IPS-20b (cell line): ENCODE measurements around the gene CLASP1.
"Not testable (repeated sequence)": the region's sequence is repeated elsewhere in the genome, so short reads cannot be mapped to it uniquely, and the experiment has no call there.

ENCODE experiments used
- H3K27ac ChIP-seq: one replicate; pipeline ENCODE4 v1.5.1; 2013; ENCODE audit warnings: low read length
- H3K27me3 ChIP-seq: 2 replicates; pipeline ENCODE4 v1.6.1; 2013; ENCODE audit warnings: mild to moderate bottlenecking, low read length, inconsistent platforms; ENCODE audit not compliant: insufficient read depth
- H3K36me3 ChIP-seq: 2 replicates; pipeline ENCODE4 v1.6.1; 2013; ENCODE audit warnings: low read depth, mild to moderate bottlenecking, inconsistent platforms, low read length, moderate library complexity; ENCODE audit not compliant: insufficient read depth
- H3K4me1 ChIP-seq: 2 replicates; pipeline ENCODE4 v1.6.1; 2013; ENCODE audit warnings: mild to moderate bottlenecking, control low read depth, inconsistent platforms, low read length, moderate library complexity; ENCODE audit not compliant: insufficient read depth
- H3K4me3 ChIP-seq: 2 replicates; pipeline ENCODE4 v1.5.1; 2013; ENCODE audit warnings: mild to moderate bottlenecking, low read length, inconsistent platforms
- H3K9ac ChIP-seq: 2 replicates; pipeline ENCODE4 v1.6.1; 2013; ENCODE audit warnings: low read depth, mild to moderate bottlenecking, inconsistent platforms, low read length, moderate library complexity
- H3K9me3 ChIP-seq: 2 replicates; pipeline ENCODE4 v1.6.1; 2013; ENCODE audit warnings: mild to moderate bottlenecking, low read depth, low read length, inconsistent platforms; ENCODE audit not compliant: insufficient read depth

The CLASP1 gene

DNA sequence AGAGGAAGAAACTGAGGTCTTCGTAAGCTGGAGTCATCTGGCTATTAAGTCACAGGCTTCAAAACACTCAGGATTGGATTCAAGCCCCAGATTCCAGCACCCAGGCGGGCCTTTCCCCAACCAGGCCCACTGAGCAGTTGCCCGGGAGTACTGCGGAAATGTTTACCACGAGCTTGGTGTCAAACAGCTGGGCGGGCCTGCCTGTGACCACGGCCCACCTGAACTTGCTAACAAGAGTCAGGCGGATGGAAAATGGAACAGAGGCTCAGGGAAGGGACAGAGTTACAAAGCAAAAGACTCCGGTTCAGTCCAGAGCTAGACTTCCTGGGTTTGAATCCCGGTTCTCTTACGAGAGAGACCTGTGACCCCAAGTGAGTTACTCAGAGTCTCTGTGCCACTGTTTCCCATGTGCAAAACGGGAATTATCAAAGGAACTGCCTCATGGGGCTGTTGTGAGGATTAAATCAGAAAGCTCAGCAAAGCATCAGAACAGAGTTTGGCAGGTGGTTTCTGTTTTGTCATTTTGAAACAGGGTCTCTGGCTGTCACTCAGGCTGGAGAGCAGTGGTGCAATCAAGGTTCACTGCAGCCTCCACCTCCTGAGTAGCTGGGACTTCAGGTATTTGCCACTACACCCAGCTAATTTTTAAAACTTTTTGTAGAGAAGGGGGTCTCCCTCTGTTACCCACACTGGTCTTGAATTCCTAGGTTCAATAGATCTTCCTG, 315.3 kb downstream of the CLASP1 start:
- H3K4me3 ChIP-seq, result no peak overlapping the region
- H3K9me3 ChIP-seq, result no peaks in the 10 kb centered on the region
- peaks cover 13% of the 10 kb centered on the region for H3K4me1 ChIP-seq
- no peak overlapping the region for H3K9ac ChIP-seq
- H3K27ac ChIP-seq, result no peak overlapping the region
- no peaks in the 10 kb centered on the region; the same call in 1 of the 2 replicates for H3K36me3 ChIP-seq
- no peaks in the 10 kb centered on the region for H3K27me3 ChIP-seq

- H3K27ac ChIP-seq, result no peak overlapping the region
- H3K4me3 ChIP-seq, result no peak overlapping the region
- no peak overlapping the region for H3K9ac ChIP-seq
- peaks cover 13% of the 10 kb centered on the region for H3K4me1 ChIP-seq
- no peaks in the 10 kb centered on the region for H3K9me3 ChIP-seq
- no peaks in the 10 kb centered on the region for H3K27me3 ChIP-seq
- no peaks in the 10 kb centered on the region for H3K36me3 ChIP-seq
These were observed 316.0 kb downstream of the CLASP1 start for GRCh38 chr2:121333231-121333630.

DNA sequence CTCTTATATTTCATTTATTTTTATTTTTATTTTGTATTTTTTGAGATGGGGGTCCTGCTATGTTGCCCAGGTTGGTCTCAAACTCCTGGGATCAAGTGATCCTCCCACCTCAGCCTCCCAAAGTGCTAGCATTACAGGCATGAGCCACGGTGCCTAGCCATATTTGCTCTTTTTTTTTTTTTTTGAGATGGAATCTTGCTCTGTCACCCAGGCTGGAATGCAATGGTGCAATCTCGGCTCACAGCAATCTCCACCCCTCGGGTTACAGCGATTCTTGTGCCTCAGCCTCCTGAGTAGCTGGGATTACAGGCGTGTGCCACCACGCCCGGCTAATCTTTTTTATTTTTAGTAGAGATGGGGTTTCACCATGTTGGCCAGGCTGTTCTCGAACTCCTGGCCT, 317.9 kb downstream of the CLASP1 start:
- not testable (repeated sequence) for H3K4me3 ChIP-seq, H3K9ac ChIP-seq, H3K27ac ChIP-seq, H3K36me3 ChIP-seq, H3K27me3 ChIP-seq, H3K4me1 ChIP-seq, H3K9me3 ChIP-seq

GRCh38 chr2:121330921-121331320, 318.3 kb downstream of the CLASP1 start:
- no peaks in the 10 kb centered on the region for H3K9me3 ChIP-seq
- no peak overlapping the region for H3K9ac ChIP-seq
- H3K27ac ChIP-seq, result no peak overlapping the region

GRCh38 chr2:121329786-121330185, 319.5 kb downstream of the CLASP1 start:
- H3K27ac ChIP-seq, result no peak overlapping the region
- H3K9me3 ChIP-seq, result no peaks in the 10 kb centered on the region
- no peaks in the 10 kb centered on the region for H3K36me3 ChIP-seq
- no peaks in the 10 kb centered on the region for H3K4me1 ChIP-seq
- no peak overlapping the region for H3K4me3 ChIP-seq
- no peaks in the 10 kb centered on the region for H3K27me3 ChIP-seq
- H3K9ac ChIP-seq, result no peak overlapping the region

More at GRCh38 chr2:121330921-121331320, 318.3 kb downstream of the CLASP1 start:
- Histone ChIP-seq H3K36me3 (no peaks in the 10 kb centered on the region), H3K4me1 (peaks cover 5% of the 10 kb centered on the region; the same call in 1 of the 2 replicates), H3K27me3 (no peaks in the 10 kb centered on the region), H3K4me3 (no peak overlapping the region)

- Histone ChIP-seq H3K27ac (no peak overlapping the region), H3K9ac (no peak overlapping the region), H3K4me1 (no peaks in the 10 kb centered on the region), H3K27me3 (no peaks in the 10 kb centered on the region), H3K36me3 (no peaks in the 10 kb centered on the region), H3K4me3 (no peak overlapping the region), H3K9me3 (no peaks in the 10 kb centered on the region)
These were observed 322.6 kb downstream of the CLASP1 start for GRCh38 chr2:121326628-121327027.

GRCh38 chr2:121324601-121325000, 324.7 kb downstream of the CLASP1 start:
- no peak overlapping the region for H3K4me3 ChIP-seq
- no peak overlapping the region for H3K9ac ChIP-seq
- H3K27ac ChIP-seq, result no peak overlapping the region
- no peaks in the 10 kb centered on the region for H3K9me3 ChIP-seq
- H3K4me1 ChIP-seq, result no peaks in the 10 kb centered on the region
- H3K27me3 ChIP-seq, result no peaks in the 10 kb centered on the region
- H3K36me3 ChIP-seq, result no peaks in the 10 kb centered on the region

DNA sequence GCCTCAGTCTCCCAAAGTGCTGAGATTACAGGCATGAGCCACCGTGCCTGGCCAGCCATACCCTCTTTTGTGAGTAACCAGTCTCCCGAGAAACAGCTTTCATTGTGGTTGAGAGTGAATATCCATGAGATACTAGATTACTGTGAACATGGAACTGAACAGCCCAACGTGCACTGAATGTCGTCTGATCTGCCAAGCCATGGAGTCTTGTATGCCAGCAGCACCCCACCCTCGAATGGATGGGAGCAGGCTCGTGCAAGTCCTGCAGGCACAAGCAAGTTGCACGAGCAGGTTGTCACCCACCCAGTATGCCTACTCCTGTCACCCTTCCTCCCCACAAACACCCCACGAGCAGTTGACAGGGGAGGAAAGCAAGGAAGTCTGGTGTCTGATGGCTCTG, 327.8 kb downstream of the CLASP1 start:
- Histone ChIP-seq H3K4me3 (no peak overlapping the region), H3K9me3 (no peaks in the 10 kb centered on the region), H3K36me3 (no peaks in the 10 kb centered on the region), H3K27ac (no peak overlapping the region), H3K27me3 (no peaks in the 10 kb centered on the region), H3K4me1 (no peaks in the 10 kb centered on the region), H3K9ac (no peak overlapping the region)

DNA sequence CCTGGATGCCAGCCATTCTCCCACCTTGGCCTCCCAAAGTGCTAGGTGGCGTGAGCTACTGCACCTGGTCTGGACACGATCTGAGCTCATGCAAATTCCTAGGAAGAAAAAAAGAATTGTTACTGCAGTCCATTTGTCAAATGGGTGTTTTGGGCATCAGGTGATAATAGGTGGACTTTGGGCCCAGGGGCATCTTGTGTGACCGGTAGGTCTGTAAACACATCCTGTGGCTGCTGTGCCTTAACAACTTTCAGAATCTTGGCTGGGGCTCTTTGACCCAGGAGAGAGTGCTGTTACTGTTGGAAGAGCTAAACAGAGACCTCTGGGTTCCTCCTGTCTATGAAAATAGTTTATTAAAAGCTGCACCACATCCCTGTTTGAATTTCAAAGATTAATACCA, 329.3 kb downstream of the CLASP1 start:
- no peaks in the 10 kb centered on the region for H3K9me3 ChIP-seq
- no peak overlapping the region for H3K4me3 ChIP-seq
- H3K9ac ChIP-seq, result no peak overlapping the region
- no peaks in the 10 kb centered on the region for H3K27me3 ChIP-seq
- H3K4me1 ChIP-seq, result no peaks in the 10 kb centered on the region
- no peak overlapping the region for H3K27ac ChIP-seq
- H3K36me3 ChIP-seq, result no peaks in the 10 kb centered on the region

- H3K4me3 ChIP-seq, result no peak overlapping the region
- H3K9me3 ChIP-seq, result no peaks in the 10 kb centered on the region
- no peak overlapping the region for H3K9ac ChIP-seq
- no peaks in the 10 kb centered on the region for H3K36me3 ChIP-seq
- H3K4me1 ChIP-seq, result no peaks in the 10 kb centered on the region
- no peaks in the 10 kb centered on the region for H3K27me3 ChIP-seq
- H3K27ac ChIP-seq, result no peak overlapping the region
These were observed 332.3 kb downstream of the CLASP1 start for GRCh38 chr2:121316986-121317385.

DNA sequence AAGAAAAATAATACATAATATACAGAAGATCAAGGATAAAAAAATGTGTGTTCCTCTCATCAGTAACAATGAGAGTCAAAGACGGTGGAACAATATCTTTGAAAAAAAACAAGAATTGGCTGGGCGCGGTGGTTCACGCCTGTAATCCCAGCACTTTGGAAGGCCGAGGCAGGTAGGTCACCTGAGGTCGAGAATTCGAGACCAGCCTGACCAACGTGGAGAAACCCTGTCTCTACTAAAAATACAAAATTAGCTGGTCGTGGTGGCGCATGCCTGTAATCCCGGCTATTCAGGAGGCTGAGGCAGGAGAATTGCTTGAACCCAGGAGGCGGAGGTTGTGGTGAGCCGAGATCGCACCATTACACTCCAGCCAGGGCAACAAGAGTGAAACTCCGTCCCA, 335.6 kb downstream of the CLASP1 start:
- H3K9me3 ChIP-seq, H3K27ac ChIP-seq, H3K27me3 ChIP-seq, H3K9ac ChIP-seq, H3K4me1 ChIP-seq, H3K36me3 ChIP-seq, H3K4me3 ChIP-seq: not testable (repeated sequence)

GRCh38 chr2:121309801-121310200, 339.5 kb downstream of the CLASP1 start:
- H3K36me3 ChIP-seq, result no peaks in the 10 kb centered on the region
- H3K9ac ChIP-seq, result no peak overlapping the region
- H3K27ac ChIP-seq, result no peak overlapping the region
- H3K4me1 ChIP-seq, result no peaks in the 10 kb centered on the region
- no peaks in the 10 kb centered on the region for H3K27me3 ChIP-seq
- H3K9me3 ChIP-seq, result no peaks in the 10 kb centered on the region
- H3K4me3 ChIP-seq, result no peak overlapping the region
